NCI-H2107 treated with DMSO at 0.1 percent for 48 hours (cell line): ENCODE results near the gene EHMT2.

Experiments used
- DNase-seq: peaks from one replicate; lab custom pipeline; 2025; ENCODE audit not compliant: unreplicated experiment; lab: John Stamatoyannopoulos, UW

The EHMT2 gene

GRCh38 chr6:31889331-31889972, 8.0 kb downstream of the EHMT2 start:
- DNase-seq = no peak

- DNase-seq = no peak
Measured at GRCh38 chr6:31888276-31889258, 8.9 kb downstream of the EHMT2 start.

GRCh38 chr6:31887173-31888007, 10.1 kb downstream of the EHMT2 start:
- DNase-seq = no peak

- no peak for DNase-seq
Measured at GRCh38 chr6:31886541-31886991, 10.9 kb downstream of the EHMT2 start.

GRCh38 chr6:31884528-31885035, 12.9 kb downstream of the EHMT2 start:
- no peak for DNase-seq

- DNase-seq = no peak
Measured at GRCh38 chr6:31883676-31884075, 13.8 kb downstream of the EHMT2 start.

- no peak for DNase-seq
Measured at GRCh38 chr6:31882344-31882743, 15.2 kb downstream of the EHMT2 start.

- DNase-seq = no peak
Measured at GRCh38 chr6:31881136-31881859, 16.2 kb downstream of the EHMT2 start.

- DNase-seq = no peak
Measured at GRCh38 chr6:31880616-31881015, 16.9 kb downstream of the EHMT2 start.

GRCh38 chr6:31879901-31880300, 17.6 kb downstream of the EHMT2 start:
- DNase-seq = no peak

- no peak for DNase-seq
Measured at GRCh38 chr6:31879143-31879542, 18.4 kb downstream of the EHMT2 start.

- no peak for DNase-seq
Measured at GRCh38 chr6:31878726-31879125, 18.8 kb downstream of the EHMT2 start, which contains the start of gene SLC44A4. Gene SLC44A4, minus strand, starts transcription at chr6:31878997. Its CDS starts 17 bp downstream, at chr6:31878980.

GRCh38 chr6:31878222-31878621, 19.3 kb downstream of the EHMT2 start:
- DNase-seq = no peak

GRCh38 chr6:31877651-31878161, 19.8 kb downstream of the EHMT2 start:
- DNase-seq = no peak

- no peak for DNase-seq
Measured at GRCh38 chr6:31877125-31877650, 20.3 kb downstream of the EHMT2 start.

- DNase-seq = no peak
Measured at GRCh38 chr6:31876357-31876756, 21.1 kb downstream of the EHMT2 start.

- DNase-seq = no peak
Measured at GRCh38 chr6:31875877-31876276, 21.6 kb downstream of the EHMT2 start.

- no peak for DNase-seq
Measured at GRCh38 chr6:31874836-31875572, 22.5 kb downstream of the EHMT2 start.

GRCh38 chr6:31874084-31874670, 23.3 kb downstream of the EHMT2 start:
- no peak for DNase-seq
